H1 (cell line): ENCODE data around the gene TPM1. TPM values are rescaled to one million over a fixed set of nuclear protein-coding genes. Genes with fewer than 3 reads are reported as not detected.

Source experiments
- CTCF ChIA-PET: fragments of 300-600 bp; sonication (Branson Sonifier 250); formaldehyde crosslinking; loops from one replicate; lab custom pipeline; 2021; ENCODE audit not compliant: partially characterized antibody; lab: Charles Lee
- POLR2A ChIA-PET: fragments of 300-600 bp; sonication (Branson Sonifier 250); formaldehyde crosslinking; loops from one replicate; lab custom pipeline; 2021; ENCODE audit warnings: inconsistent platforms; ENCODE audit not compliant: partially characterized antibody; lab: Charles Lee
- DNase-seq, 2 experiments: peaks; one replicate each; pipeline versions ENCODE4 v3.0.0 to v3.0.0-alpha.2; 2010 to 2022; ENCODE audit warnings: low spot score in 2 of 2, low read depth in 1 of 2, mixed read lengths in 1 of 2
- FAIRE-seq: peaks from 2 replicates; lab custom pipeline; 2011; peaks lifted over from hg19 to GRCh38; lab: Jason Lieb, UNC
- H2AFZ ChIP-seq: 2 replicates; pipeline ENCODE4 v1.8.1; 2012; ENCODE audit warnings: low read length, inconsistent platforms
- H2AK5ac ChIP-seq: 2 replicates; pipeline ENCODE4 v1.6.1; 2013; ENCODE audit warnings: low read depth, low read length
- H2BK120ac ChIP-seq: replicated peaks from 2 replicates; pipeline ENCODE3; 2013; ENCODE audit warnings: low read depth, low read length, inconsistent platforms
- H2BK12ac ChIP-seq: 2 replicates; pipeline ENCODE4 v1.6.1; 2013; ENCODE audit warnings: low read depth, low read length
- H2BK15ac ChIP-seq: 2 replicates; pipeline ENCODE4 v1.6.1; 2013; ENCODE audit warnings: low read length
- H2BK20ac ChIP-seq: 2 replicates; pipeline ENCODE4 v1.6.1; 2013; ENCODE audit warnings: low read length
- H2BK5ac ChIP-seq: 2 replicates; pipeline ENCODE4 v1.6.1; 2013; ENCODE audit warnings: low read depth, low read length
- H3K14ac ChIP-seq: 2 replicates; pipeline ENCODE4 v1.6.1; 2013; ENCODE audit warnings: inconsistent platforms; ENCODE audit not compliant: insufficient read length
- H3K18ac ChIP-seq: 2 replicates; pipeline ENCODE4 v1.6.1; 2013; ENCODE audit warnings: low read length; ENCODE audit errors: extremely low read depth
- H3K23ac ChIP-seq: 2 replicates; pipeline ENCODE4 v1.6.1; 2013; ENCODE audit warnings: inconsistent platforms; ENCODE audit not compliant: insufficient read length
- H3K23me2 ChIP-seq: 2 replicates; pipeline ENCODE4 v1.6.1; 2013; ENCODE audit warnings: low read depth, low read length
- H3K27ac ChIP-seq: 2 replicates; pipeline ENCODE4 v1.6.1; 2011; ENCODE audit warnings: low read depth, low read length, inconsistent platforms
- H3K27me3 ChIP-seq, 4 experiments: replicated peaks in 1 of 4; 1 replicate in 1 of 4; 2 replicates in 3 of 4; pipeline versions ENCODE4 v1.6.1 to v1.8.1; 2011 to 2013; ENCODE audit warnings: low read length in 3 of 4, mild to moderate bottlenecking in 3 of 4, inconsistent platforms in 2 of 4, mixed read lengths in 2 of 4, moderate library complexity in 1 of 4; ENCODE audit not compliant: control insufficient read depth in 3 of 4, insufficient read depth in 3 of 4; ENCODE audit errors: extremely low read depth in 1 of 4
- H3K36me3 ChIP-seq, 4 experiments: 2 replicates each; pipeline versions ENCODE4 v1.6.1 to v1.8.1; 2011 to 2013; ENCODE audit warnings: mild to moderate bottlenecking in 4 of 4, low read length in 3 of 4, moderate library complexity in 2 of 4, control low read depth in 1 of 4, inconsistent platforms in 1 of 4; ENCODE audit not compliant: insufficient read depth in 4 of 4, control insufficient read depth in 2 of 4
- H3K4ac ChIP-seq: replicated peaks from 2 replicates; pipeline ENCODE3; 2013; ENCODE audit warnings: low read length, low read depth, mixed read lengths, inconsistent platforms; ENCODE audit not compliant: insufficient read length
- H3K4me1 ChIP-seq, 4 experiments: replicated peaks in 1 of 4; 1 replicate in 1 of 4; 2 replicates in 3 of 4; pipeline versions ENCODE4 v1.6.1 to v1.8.1; 2011 to 2013; ENCODE audit warnings: low read length in 3 of 4, inconsistent platforms in 2 of 4, mixed read lengths in 1 of 4; ENCODE audit not compliant: insufficient read depth in 4 of 4, control insufficient read depth in 3 of 4
- H3K4me2 ChIP-seq, 2 experiments: 2 replicates each; pipeline versions ENCODE4 v1.6.1 to v1.8.1; 2011 to 2013; ENCODE audit warnings: low read depth in 2 of 2, low read length in 2 of 2, control low read depth in 1 of 2, inconsistent platforms in 1 of 2, mild to moderate bottlenecking in 1 of 2; ENCODE audit not compliant: insufficient read depth in 1 of 2
- H3K4me3 ChIP-seq, 4 experiments: fragments of 200-600, 300-600 bp in 1 of 4; sonication (generic), shearing (Covaris generic), sonication (Bioruptor Twin) in 1 of 4; 2 replicates each; pipeline versions ENCODE4 v1.5.1 to v1.8.1; 2011 to 2016; ENCODE audit warnings: low read length in 4 of 4, low read depth in 3 of 4, control low read depth in 2 of 4, inconsistent platforms in 2 of 4, mild to moderate bottlenecking in 2 of 4, mixed read lengths in 1 of 4, moderate library complexity in 1 of 4; ENCODE audit not compliant: insufficient read depth in 2 of 4; ENCODE audit errors: extremely low read depth in 1 of 4
- H3K56ac ChIP-seq: replicated peaks from 2 replicates; pipeline ENCODE3; 2013; ENCODE audit warnings: low read depth, mild to moderate bottlenecking, mixed read lengths, low read length, inconsistent platforms; ENCODE audit not compliant: insufficient read length
- H3K79me1 ChIP-seq: 2 replicates; pipeline ENCODE4 v1.6.1; 2013; ENCODE audit warnings: low read depth, low read length, control low read depth
- H3K79me2 ChIP-seq, 2 experiments: 2 replicates each; pipeline versions ENCODE4 v1.6.1 to v1.8.1; 2012 to 2013; ENCODE audit warnings: low read length in 2 of 2, mild to moderate bottlenecking in 2 of 2, inconsistent platforms in 1 of 2; ENCODE audit not compliant: insufficient read depth in 2 of 2, control insufficient read depth in 1 of 2
- H3K9ac ChIP-seq, 4 experiments: replicated peaks in 1 of 4; 1 replicate in 1 of 4; 2 replicates in 3 of 4; pipeline versions ENCODE4 v1.6.1 to v1.8.1; 2011 to 2013; ENCODE audit warnings: low read depth in 3 of 4, low read length in 3 of 4, control low read depth in 2 of 4, mild to moderate bottlenecking in 2 of 4, moderate library complexity in 2 of 4, inconsistent platforms in 1 of 4; ENCODE audit errors: extremely low read depth in 1 of 4
- H3K9me3 ChIP-seq, 2 experiments: 2 replicates each; pipeline versions ENCODE4 v1.6.1 to v1.8.1; 2012 to 2013; ENCODE audit warnings: mild to moderate bottlenecking in 2 of 2, moderate library complexity in 2 of 2, control low read depth in 1 of 2, inconsistent platforms in 1 of 2, low read depth in 1 of 2, low read length in 1 of 2, mixed read lengths in 1 of 2; ENCODE audit not compliant: insufficient read depth in 2 of 2
- H4K20me1 ChIP-seq, 2 experiments: replicated peaks in 1 of 2; 2 replicates each; pipeline versions ENCODE3 to v1.8.1; 2011 to 2013; ENCODE audit warnings: inconsistent platforms in 2 of 2, low read length in 2 of 2, mild to moderate bottlenecking in 1 of 2; ENCODE audit not compliant: insufficient read depth in 2 of 2, control insufficient read depth in 1 of 2
- H4K5ac ChIP-seq: 2 replicates; pipeline ENCODE4 v1.6.1; 2013; ENCODE audit warnings: low read length, low read depth, mixed read lengths, inconsistent platforms; ENCODE audit not compliant: insufficient read length
- H4K8ac ChIP-seq: 2 replicates; pipeline ENCODE4 v1.8.0; 2013; ENCODE audit warnings: mild to moderate bottlenecking, moderate library complexity, low read length, inconsistent platforms; ENCODE audit not compliant: insufficient read depth; ENCODE audit errors: extremely low read depth
- H4K91ac ChIP-seq: replicated peaks from 2 replicates; pipeline ENCODE3; 2013; ENCODE audit warnings: low read length, mixed read lengths, inconsistent platforms; ENCODE audit not compliant: insufficient read length
- CBX8 ChIP-seq: fragments of 300-800, 300-1000 bp; sonication (generic); IDR thresholded peaks from 2 replicates; pipeline ENCODE4 v1.7.1; 2016; ENCODE audit warnings: low read depth, low read length, borderline replicate concordance
- CTCF ChIP-seq, 3 experiments: IDR thresholded peaks; 1 replicate in 2 of 3; 2 replicates in 1 of 3; pipeline versions ENCODE4 v1.5.1 to v1.6.1; 2011; ENCODE audit warnings: low read length in 3 of 3, mild to moderate bottlenecking in 3 of 3, inconsistent platforms in 2 of 3, low read depth in 1 of 3, moderate library complexity in 1 of 3; ENCODE audit not compliant: insufficient read depth in 1 of 3; ENCODE audit errors: control extremely low read depth in 1 of 3
- KDM1A ChIP-seq: fragments of 200-600, 300-600 bp; sonication (generic); IDR thresholded peaks from 2 replicates; pipeline ENCODE4 v1.7.1; 2016; ENCODE audit warnings: mild to moderate bottlenecking, low read length, borderline replicate concordance
- KDM4A ChIP-seq: IDR thresholded peaks from one replicate; pipeline ENCODE4 v1.7.1; 2012; ENCODE audit warnings: low read depth, mild to moderate bottlenecking, moderate library complexity, low read length, inconsistent platforms; ENCODE audit not compliant: severe bottlenecking
- MAFK ChIP-seq: IDR thresholded peaks from 2 replicates; pipeline ENCODE4 v1.6.1; 2012; ENCODE audit warnings: low read depth, mild to moderate bottlenecking, improper control_type of control experiment, low read length
- POLR2A ChIP-seq, 2 experiments: IDR thresholded peaks; 1 replicate in 1 of 2; 2 replicates in 1 of 2; pipeline ENCODE4 v1.6.1; 2011; ENCODE audit warnings: low read depth in 2 of 2, low read length in 2 of 2, mild to moderate bottlenecking in 2 of 2; ENCODE audit errors: control extremely low read depth in 1 of 2
- POU5F1 ChIP-seq: IDR thresholded peaks from 2 replicates; pipeline ENCODE4 v1.6.1; 2011; ENCODE audit warnings: low read depth, mild to moderate bottlenecking, low read length, moderate library complexity
- RFX5 ChIP-seq: IDR thresholded peaks from 2 replicates; pipeline ENCODE4 v1.6.1; 2011; ENCODE audit warnings: low read depth, low read length, improper control_type of control experiment, borderline replicate concordance
- SIRT6 ChIP-seq: IDR thresholded peaks from one replicate; pipeline ENCODE4 v1.7.1; 2012; ENCODE audit warnings: low read length, inconsistent platforms
- SP2 ChIP-seq: IDR thresholded peaks from 2 replicates; pipeline ENCODE4 v1.6.1; 2012; ENCODE audit warnings: mild to moderate bottlenecking, low read length, inconsistent platforms
- WGBS, 2 experiments: shearing (Covaris generic) in 1 of 2; methylation state at CpG; one replicate each; pipeline versions ENCODE4 v1.1.6 to v1.1.7; 2013 to 2015; ENCODE audit warnings: low lambda C conversion rate in 2 of 2, mixed read lengths in 2 of 2, inconsistent platforms in 1 of 2, low coverage in 1 of 2, missing lambda C conversion rate in 1 of 2; ENCODE audit not compliant: insufficient replicate concordance in 2 of 2, insufficient coverage in 1 of 2, insufficient read length in 1 of 2; ENCODE audit errors: extremely low coverage in 1 of 2, missing lambda C conversion rate in 1 of 2; 5-methylcytosine and 5-hydroxymethylcytosine counted together
- polyA plus RNA-seq, 7 experiments: library from polyadenylated mRNA; depleted of rRNA in 3 of 7; stranded (reverse) in 5 of 7; unstranded in 2 of 7; fragments of >200 nt in 5 of 7; fragments of 200-250 nt in 2 of 7; gene quantifications; 1 replicate in 5 of 7; 2 replicates in 1 of 7; 4 replicates in 1 of 7; pipeline versions ENCODE4 v1.2.1 to v1.2.3, GENCODE V29; 2011 to 2013; ENCODE audit warnings: missing spikeins in 2 of 7, mixed read lengths in 2 of 7
- total RNA-seq: library from RNA; stranded (reverse); fragmentation: NEBNext Ultra II Directional; extraction: Animal tissue kit (Norgen Biotek cat#: 25700); gene quantifications from 2 replicates; pipeline ENCODE4 v1.2.1, GENCODE V29; 2021

The TPM1 gene
- total and polyA plus RNA-seq, 2 of the 8 experiments (the other 6 are each of a cell fraction or from before 2014, with no cell fraction given): 258 to 579 TPM

DNA sequence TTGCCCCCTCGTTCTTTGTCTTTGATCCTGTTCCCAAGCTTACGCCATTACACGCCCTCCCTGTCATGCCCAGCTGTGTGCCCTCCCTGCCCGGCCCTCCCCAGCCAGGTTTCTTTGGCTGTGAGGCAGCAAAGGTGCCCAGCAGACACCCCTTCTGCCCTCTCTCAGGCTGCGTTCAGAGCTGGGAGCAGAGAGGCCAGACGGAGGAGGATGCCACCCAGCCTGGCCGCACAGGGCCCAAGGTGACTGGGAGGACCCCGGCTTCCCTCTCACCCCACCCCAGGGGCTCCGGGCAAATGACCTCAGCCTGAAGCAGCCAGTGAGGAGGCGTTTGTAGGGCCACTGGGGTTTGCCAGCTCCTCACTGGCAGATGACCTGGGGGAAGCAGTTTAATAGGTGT, 48.3 kb downstream of the TPM1 start:
- Histone ChIP-seq H3K14ac (no peak overlapping the region), H2BK12ac (peak overlapping the region; percentile 23; the same call in 1 of the 2 replicates), H2BK15ac (no peak overlapping the region; the same call in 1 of the 2 replicates), H3K9ac (no peak overlapping the region), H3K4me3 (no peak overlapping the region), H3K4ac (no peak overlapping the region), H2AK5ac (no peak overlapping the region), H3K27me3 (no peaks in the 10 kb centered on the region), H2BK5ac (no peak overlapping the region; the same call in 1 of the 2 replicates), H3K27ac (0 out of 2 replicates have a peak overlapping the region, but pooled peaks have one; percentile 0), H3K4me1 (peaks cover 4 to 19% (median 13%) of the 10 kb centered on the region in 4 experiments; a peak in 5 of 7 replicates), H3K36me3 (no peaks in the 10 kb centered on the region), H3K23me2 (no peaks in the 10 kb centered on the region), H3K18ac (no peak overlapping the region), H2BK120ac (no peak overlapping the region), H3K79me1 (no peaks in the 10 kb centered on the region), H4K20me1 (no peaks in the 10 kb centered on the region), H3K79me2 (no peaks in the 10 kb centered on the region), H3K56ac (no peak overlapping the region), H2AFZ (no peak overlapping the region), H3K4me2 (no peak overlapping the region), H4K5ac (no peak overlapping the region), H4K8ac (peak overlapping the region; percentile 90), H3K23ac (no peak overlapping the region), H2BK20ac (no peak overlapping the region), H3K9me3 (no peaks in the 10 kb centered on the region), H4K91ac (no peak overlapping the region)
- FAIRE-seq (no peak), DNase-seq (no peak)
- ChIA-PET CTCF (interaction anchor here (0.8 to 5.1 kb wide), 11 partner anchors 9 to 309 kb away, joined by 3 to 32 read pairs (median 4); no protein-coding TSS in a partner anchor), POLR2A (interaction anchor here (2.7 to 18.5 kb wide), 3 partner anchors 21 to 46 kb away, joined by 10 to 325 read pairs (median 179); partner anchors contain the start of gene TPM1)
- 90% methylated on average over 10 of the region's 10 CpGs; no CpG with 5 or more reads in 1 of the 2 experiments for WGBS, 2 experiments
- no peak for TF ChIP-seq CBX8
- TF ChIP-seq MAFK: no peak
- no peak for TF ChIP-seq CTCF (IDR thresholded peaks at IDR 0.05; ENCODE audit: control extremely low read depth in 1 of 3, insufficient read depth in 1 of 3, low read depth in 1 of 3, low read length in 3 of 3)
- no peak for TF ChIP-seq KDM4A
- no peak for TF ChIP-seq POU5F1
- no peak for TF ChIP-seq SIRT6
- no peak for TF ChIP-seq RFX5
- no peak for TF ChIP-seq SP2
- TF ChIP-seq POLR2A (IDR thresholded peaks at IDR 0.05; ENCODE audit: control extremely low read depth in 1 of 2, low read depth in 2 of 2, low read length in 2 of 2): no peak
- no peak for TF ChIP-seq KDM1A
